Thoracic aorta (tissue), 2 donors: ENCODE measurements around the gene MPG. TPM values are rescaled to one million over a fixed set of nuclear protein-coding genes. Genes with fewer than 3 reads are reported as not detected.

Experiments used
- ATAC-seq: fragments of 150-250 bp; one replicate; pipeline ENCODE4 v1.8.0; 2017; ENCODE audit warnings: low read depth; ENCODE audit not compliant: insufficient number of reproducible peaks, low FRiP score
- DNase-seq: peaks from one replicate; pipeline ENCODE4 v3.0.0-alpha.2; 2020; ENCODE audit warnings: low spot score
- H3K27ac ChIP-seq, 2 donors: fragments of 200-600 bp; sonication (generic); 1 replicate in 1 of 2; 2 replicates in 1 of 2; pipeline ENCODE4 v1.5.1; 2016; ENCODE audit warnings: mild to moderate bottlenecking in 2 of 2, moderate library complexity in 2 of 2
- H3K27me3 ChIP-seq: fragments of 200-600 bp; sonication (generic); replicated peaks from 2 replicates; pipeline ENCODE4 v1.6.0; 2016; ENCODE audit warnings: mild to moderate bottlenecking; ENCODE audit not compliant: insufficient read depth
- H3K36me3 ChIP-seq: fragments of 200-600 bp; sonication (generic); one replicate; pipeline ENCODE4 v1.5.1; 2016
- H3K4me1 ChIP-seq, 2 donors: fragments of 200-600 bp; sonication (generic); 1 replicate in 1 of 2; 2 replicates in 1 of 2; pipeline versions ENCODE4 v1.5.1 to v1.6.0; 2016; ENCODE audit warnings: low read depth in 2 of 2, mild to moderate bottlenecking in 1 of 2; ENCODE audit not compliant: control insufficient read depth in 1 of 2
- H3K4me3 ChIP-seq: fragments of 200-600 bp; sonication (generic); 2 replicates; pipeline ENCODE4 v1.5.1; 2016; ENCODE audit warnings: mild to moderate bottlenecking
- H3K9me3 ChIP-seq: fragments of 200-600 bp; sonication (generic); 2 replicates; pipeline ENCODE4 v1.5.1; 2016
- CTCF ChIP-seq: fragments of 200-600 bp; sonication (generic); IDR thresholded peaks from one replicate; pipeline ENCODE4 v1.5.1; 2019; ENCODE audit warnings: antibody characterized with exemption
- total RNA-seq, 2 donors: library from RNA; depleted of rRNA; stranded (reverse); fragments of >200 nt; gene quantifications; one replicate each; pipeline versions ENCODE4 v1.1.0 to v1.2.3, GENCODE V29; 2016

MPG gene
- total RNA-seq, 2 donors from 2014 or later = 93.1 to 202 TPM

GRCh38 chr16:94918-95265, 16.9 kb downstream of the MPG start:
- H3K4me1 ChIP-seq = peaks cover 6 to 41% of the 10 kb centered on the region in 2 donors
- peaks cover 11% of the 10 kb centered on the region for H3K36me3 ChIP-seq
- no peak for ATAC-seq
- no peak for TF ChIP-seq CTCF
- H3K4me3 ChIP-seq = no peak overlapping the region
- H3K9me3 ChIP-seq = no peaks in the 10 kb centered on the region
- H3K27ac ChIP-seq = no peak overlapping the region
- no peak for DNase-seq
- no peaks in the 10 kb centered on the region for H3K27me3 ChIP-seq

GRCh38 chr16:96935-97381, 18.9 kb downstream of the MPG start:
- H3K4me3 ChIP-seq = no peak overlapping the region
- peak; percentile 81 for ATAC-seq
- no peaks in the 10 kb centered on the region for H3K27me3 ChIP-seq
- TF ChIP-seq CTCF = peak; percentile 99
- peaks cover 17 to 48% of the 10 kb centered on the region in 2 donors for H3K4me1 ChIP-seq
- H3K36me3 ChIP-seq = peaks cover 4% of the 10 kb centered on the region
- H3K27ac ChIP-seq = no peak overlapping the region
- DNase-seq = peak; percentile 74
- H3K9me3 ChIP-seq = no peaks in the 10 kb centered on the region

GRCh38 chr16:97822-98221, 19.8 kb downstream of the MPG start:
- H3K4me1 ChIP-seq = peaks cover 24 to 52% of the 10 kb centered on the region in 2 donors
- H3K27ac ChIP-seq = no peak overlapping the region
- H3K9me3 ChIP-seq = no peaks in the 10 kb centered on the region
- no peak for TF ChIP-seq CTCF
- ATAC-seq = no peak
- peaks cover 4% of the 10 kb centered on the region for H3K36me3 ChIP-seq
- no peaks in the 10 kb centered on the region for H3K27me3 ChIP-seq
- H3K4me3 ChIP-seq = no peak overlapping the region
- DNase-seq = no peak

- ATAC-seq (no peak), DNase-seq (no peak)
- Histone ChIP-seq H3K36me3 (peaks cover 10% of the 10 kb centered on the region), H3K27ac (peak overlapping the region; percentile 91 to 94), H3K4me3 (no peak overlapping the region), H3K9me3 (no peaks in the 10 kb centered on the region), H3K27me3 (no peaks in the 10 kb centered on the region), H3K4me1 (peaks cover 34 to 63% of the 10 kb centered on the region in 2 donors)
- TF ChIP-seq CTCF = no peak
Measured at GRCh38 chr16:100989-101388, 23.0 kb downstream of the MPG start.

GRCh38 chr16:101586-101985, 23.6 kb downstream of the MPG start:
- H3K36me3 ChIP-seq = peaks cover 10% of the 10 kb centered on the region
- no peak for TF ChIP-seq CTCF
- ATAC-seq = no peak

More at GRCh38 chr16:101586-101985, 23.6 kb downstream of the MPG start:
- H3K4me1 ChIP-seq = peaks cover 34 to 62% of the 10 kb centered on the region in 2 donors
- no peaks in the 10 kb centered on the region for H3K9me3 ChIP-seq
- no peaks in the 10 kb centered on the region for H3K27me3 ChIP-seq
- peak overlapping the region; percentile 91 to 94 for H3K27ac ChIP-seq
- no peak for DNase-seq
- peak overlapping the region; percentile 43 for H3K4me3 ChIP-seq
